Ovary (tissue), 3 donors: ENCODE data around the gene MMP28.

Experiments
- CTCF ChIP-seq, 3 donors: fragments of 450-650 bp in 2 of 3; fragments of 200-600 bp in 1 of 3; IDR thresholded peaks; one replicate each; pipeline versions ENCODE4 v1.5.1 to v1.8.0; 2016 to 2022; ENCODE audit warnings: antibody characterized with exemption in 3 of 3, mild to moderate bottlenecking in 1 of 3
- EP300 ChIP-seq: sonication (generic); formaldehyde crosslinking; IDR thresholded peaks from one replicate; pipeline ENCODE4 v1.6.1; 2017; ENCODE audit warnings: antibody characterized with exemption
- POLR2A ChIP-seq: fragments of 450-650 bp; IDR thresholded peaks from one replicate; pipeline ENCODE4 v1.6.1; 2017; ENCODE audit warnings: antibody characterized with exemption, mild to moderate bottlenecking, moderate library complexity
- donor health status: DM: no; HTN: no; CAD: no.

GRCh38 chr17:35757243-35757642 is 38.2 kb downstream of the MMP28 start:
- TF ChIP-seq CTCF (IDR thresholded peaks at IDR 0.05) = no peak
- TF ChIP-seq POLR2A = no peak
- TF ChIP-seq EP300 = no peak
